ENCODE data around the gene LRRC8C. TPM values are rescaled to one million over a fixed set of nuclear protein-coding genes. Genes with fewer than 3 reads are reported as not detected.

Gene LRRC8C
- total and polyA plus RNA-seq, 10 of the 15 experiments (the other 5 are each of a cell fraction or from before 2014, with no cell fraction given): 2.3 to 16.3 (median 10.8) TPM

DNA sequence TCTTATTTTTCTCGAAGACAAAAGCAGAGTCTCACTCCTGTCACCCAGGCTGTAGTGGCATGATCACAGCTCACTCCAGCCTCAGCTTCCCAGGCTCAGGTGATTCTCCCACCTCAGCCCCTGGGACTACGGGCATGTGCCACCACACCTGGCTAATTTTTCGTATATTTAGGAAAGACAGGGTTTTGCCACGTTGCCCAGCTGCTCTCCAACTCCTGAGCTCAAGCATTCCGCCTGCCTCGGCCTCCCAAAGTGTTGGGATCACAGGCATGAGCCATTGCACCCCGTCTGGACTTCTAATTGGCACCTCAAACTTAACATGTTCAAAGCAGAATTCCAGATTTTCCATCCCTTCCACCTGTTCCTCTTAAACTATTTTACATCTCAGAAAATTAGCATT lies 19.0 kb upstream of the LRRC8C start (continued):
- no peak for TF ChIP-seq RB1 (IDR thresholded peaks at IDR 0.05; ENCODE audit: borderline replicate concordance)
- TF ChIP-seq, protein P1, sequence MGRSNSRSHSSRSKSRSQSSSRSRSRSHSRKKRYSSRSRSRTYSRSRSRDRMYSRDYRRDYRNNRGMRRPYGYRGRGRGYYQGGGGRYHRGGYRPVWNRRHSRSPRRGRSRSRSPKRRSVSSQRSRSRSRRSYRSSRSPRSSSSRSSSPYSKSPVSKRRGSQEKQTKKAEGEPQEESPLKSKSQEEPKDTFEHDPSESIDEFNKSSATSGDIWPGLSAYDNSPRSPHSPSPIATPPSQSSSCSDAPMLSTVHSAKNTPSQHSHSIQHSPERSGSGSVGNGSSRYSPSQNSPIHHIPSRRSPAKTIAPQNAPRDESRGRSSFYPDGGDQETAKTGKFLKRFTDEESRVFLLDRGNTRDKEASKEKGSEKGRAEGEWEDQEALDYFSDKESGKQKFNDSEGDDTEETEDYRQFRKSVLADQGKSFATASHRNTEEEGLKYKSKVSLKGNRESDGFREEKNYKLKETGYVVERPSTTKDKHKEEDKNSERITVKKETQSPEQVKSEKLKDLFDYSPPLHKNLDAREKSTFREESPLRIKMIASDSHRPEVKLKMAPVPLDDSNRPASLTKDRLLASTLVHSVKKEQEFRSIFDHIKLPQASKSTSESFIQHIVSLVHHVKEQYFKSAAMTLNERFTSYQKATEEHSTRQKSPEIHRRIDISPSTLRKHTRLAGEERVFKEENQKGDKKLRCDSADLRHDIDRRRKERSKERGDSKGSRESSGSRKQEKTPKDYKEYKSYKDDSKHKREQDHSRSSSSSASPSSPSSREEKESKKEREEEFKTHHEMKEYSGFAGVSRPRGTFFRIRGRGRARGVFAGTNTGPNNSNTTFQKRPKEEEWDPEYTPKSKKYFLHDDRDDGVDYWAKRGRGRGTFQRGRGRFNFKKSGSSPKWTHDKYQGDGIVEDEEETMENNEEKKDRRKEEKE (IDR thresholded peaks at IDR 0.05): no peak
- TF ChIP-seq POU2F2 (IDR thresholded peaks at IDR 0.05; ENCODE audit: borderline replicate concordance, low read depth, low read length): no peak
- TF ChIP-seq HDGF (IDR thresholded peaks at IDR 0.05): no peak

DNA sequence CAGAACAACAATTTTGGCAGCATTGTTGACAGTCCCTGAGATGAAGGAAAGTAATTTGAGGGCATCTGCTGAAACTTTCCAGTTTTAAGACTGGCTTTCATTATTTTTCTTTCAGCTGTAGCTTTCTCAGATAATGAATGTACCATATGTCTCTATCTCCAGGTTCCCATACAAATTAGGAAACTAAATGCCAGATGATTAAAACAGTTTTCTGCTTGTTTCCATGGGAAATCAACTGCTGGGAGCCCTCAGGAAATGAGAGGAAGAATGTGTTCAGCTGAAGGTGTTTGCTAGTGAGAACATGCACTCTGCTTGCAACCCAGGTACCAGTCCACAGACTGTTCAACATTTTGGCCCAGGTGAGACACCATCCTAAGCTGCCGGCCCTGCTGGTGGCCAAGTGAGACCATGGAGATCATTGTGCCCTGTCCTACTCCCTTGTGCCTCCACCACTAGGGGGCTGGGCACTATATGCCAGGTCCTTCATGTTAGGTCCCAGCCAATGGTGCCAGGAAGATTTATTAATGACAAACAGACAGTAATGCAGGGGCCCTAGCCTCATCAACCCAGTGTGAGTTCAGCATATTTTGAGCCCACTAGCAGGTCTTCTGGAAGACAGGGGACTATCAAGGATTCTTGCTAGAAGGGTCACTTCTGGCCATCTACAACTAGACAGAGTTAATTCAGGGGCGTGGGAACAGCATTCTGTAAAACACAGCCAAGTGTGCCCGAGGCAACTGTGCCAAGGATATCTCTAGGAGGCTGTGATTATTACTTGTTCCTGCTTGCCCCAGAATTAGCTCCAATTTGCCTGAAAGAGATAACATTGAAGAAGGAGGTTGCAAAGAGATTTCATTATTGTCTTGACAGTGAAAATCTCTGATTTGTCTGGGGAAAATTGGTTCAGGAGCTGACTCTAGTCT lies 17.0 kb upstream of the LRRC8C start:
- Histone ChIP-seq H3K79me2 (ENCODE audit: control insufficient read depth, insufficient read depth, low read length) (no peaks in the 10 kb centered on the region), H3K4me1 (ENCODE audit: control insufficient read depth, insufficient read depth, low read length) (peaks cover 14% of the 10 kb centered on the region), H4K20me1 (ENCODE audit: control insufficient read depth, insufficient read depth) (no peaks in the 10 kb centered on the region; the same call in 1 of the 2 replicates), H3K27me3 (replicated peaks in 1 of 2; ENCODE audit: control insufficient read depth in 2 of 2, insufficient read depth in 2 of 2, low read length in 1 of 2) (no peaks in the 10 kb centered on the region), H3K36me3 (ENCODE audit: control insufficient read depth in 2 of 2, insufficient read depth in 2 of 2, low read length in 1 of 2) (no peaks in the 10 kb centered on the region), H3K9me3 (replicated peaks; ENCODE audit: control insufficient read depth, insufficient read depth, low read length) (peaks cover 3% of the 10 kb centered on the region; the same call in 1 of the 3 replicates), H3K27ac (ENCODE audit: control insufficient read depth, insufficient read depth) (no peak overlapping the region), H3K4me3 (no peak overlapping the region), H3K9ac (ENCODE audit: control insufficient read depth, insufficient read depth, low read length) (no peak overlapping the region), H3K4me2 (ENCODE audit: control insufficient read depth, insufficient read depth) (no peak overlapping the region), H2AFZ (ENCODE audit: control insufficient read depth, low read depth, low read length) (no peak overlapping the region)
- TF ChIP-seq CHD2 (IDR thresholded peaks at IDR 0.05; ENCODE audit: borderline replicate concordance, low read depth, low read length): no peak
- TF ChIP-seq, protein P2, sequence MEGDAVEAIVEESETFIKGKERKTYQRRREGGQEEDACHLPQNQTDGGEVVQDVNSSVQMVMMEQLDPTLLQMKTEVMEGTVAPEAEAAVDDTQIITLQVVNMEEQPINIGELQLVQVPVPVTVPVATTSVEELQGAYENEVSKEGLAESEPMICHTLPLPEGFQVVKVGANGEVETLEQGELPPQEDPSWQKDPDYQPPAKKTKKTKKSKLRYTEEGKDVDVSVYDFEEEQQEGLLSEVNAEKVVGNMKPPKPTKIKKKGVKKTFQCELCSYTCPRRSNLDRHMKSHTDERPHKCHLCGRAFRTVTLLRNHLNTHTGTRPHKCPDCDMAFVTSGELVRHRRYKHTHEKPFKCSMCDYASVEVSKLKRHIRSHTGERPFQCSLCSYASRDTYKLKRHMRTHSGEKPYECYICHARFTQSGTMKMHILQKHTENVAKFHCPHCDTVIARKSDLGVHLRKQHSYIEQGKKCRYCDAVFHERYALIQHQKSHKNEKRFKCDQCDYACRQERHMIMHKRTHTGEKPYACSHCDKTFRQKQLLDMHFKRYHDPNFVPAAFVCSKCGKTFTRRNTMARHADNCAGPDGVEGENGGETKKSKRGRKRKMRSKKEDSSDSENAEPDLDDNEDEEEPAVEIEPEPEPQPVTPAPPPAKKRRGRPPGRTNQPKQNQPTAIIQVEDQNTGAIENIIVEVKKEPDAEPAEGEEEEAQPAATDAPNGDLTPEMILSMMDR (IDR thresholded peaks at IDR 0.05 in 2 of 3, conservative IDR thresholded peaks at IDR 0.05 in 1 of 3; ENCODE audit: control insufficient read depth in 2 of 3, extremely low read depth in 1 of 3, insufficient read depth in 1 of 3, low read depth in 3 of 3, low read length in 3 of 3): peak; percentile 15 to 52 (median 37); a peak in 4 of 6 replicates
- TF ChIP-seq BRCA1 (IDR thresholded peaks at IDR 0.05; ENCODE audit: low read depth, low read length): no peak
- TF ChIP-seq CHD1 (IDR thresholded peaks at IDR 0.05; ENCODE audit: low read depth, low read length): no peak
- TF ChIP-seq ZNF207 (IDR thresholded peaks at IDR 0.05; ENCODE audit: borderline replicate concordance): no peak
- 0 out of 2 replicates have a peak, but pooled peaks have one; percentile 8 for TF ChIP-seq RAD21 (IDR thresholded peaks at IDR 0.05; ENCODE audit: insufficient read depth, low read depth, low read length)
- TF ChIP-seq SREBF1 (IDR thresholded peaks at IDR 0.05; ENCODE audit: low read length): no peak
- ChIA-PET RAD21 (ENCODE audit: unreplicated experiment) (interaction anchor here (0.7 to 2.9 kb wide), 4 partner anchors 11 to 147 kb away, joined by 3 to 9 read pairs (median 5); no protein-coding TSS in a partner anchor), POLR2A (no interaction called here), CTCF (interaction anchor here (0.7 to 5.7 kb wide), 10 partner anchors 10 to 149 kb away, joined by 3 to 29 read pairs (median 3); no protein-coding TSS in a partner anchor), SMC1A (ENCODE audit: uncharacterized antibody, unreplicated experiment) (interaction anchor here (0.7 to 4.0 kb wide), 8 partner anchors 8 to 148 kb away, joined by 3 to 23 read pairs (median 4); no protein-coding TSS in a partner anchor)
- BruUV-seq (replicated peaks): no TSS peak
- in situ Hi-C loops (cut with MboI) (no loop called here), intact Hi-C loops (cut with micrococcal nuclease; ENCODE audit: unreplicated experiment) (no loop called here)
- DNase-seq (ENCODE audit: low read depth, low spot score) (no peak), FAIRE-seq (no peak), ATAC-seq (peak; percentile 37)
- 81% methylated on average over 3 of the region's 3 CpGs for WGBS (ENCODE audit: insufficient coverage, insufficient replicate concordance, low lambda C conversion rate, missing lambda C conversion rate)
